OCI-LY1 (cell line): ENCODE results near the gene RAB11FIP4.
A peak's percentile ranks its signal among the peaks of the same experiment; 100 is the strongest.

Experiments
- H2AFZ ChIP-seq: fragments of 200-600 bp; sonication (generic), shearing (Covaris generic); 2 replicates; pipeline ENCODE4 v1.6.0; 2014; ENCODE audit warnings: antibody characterized with exemption, mild to moderate bottlenecking, low read length
- H3F3A ChIP-seq: fragments of 200-600 bp; sonication (generic), shearing (Covaris generic); 2 replicates; pipeline ENCODE4 v1.6.0; 2014; ENCODE audit warnings: mild to moderate bottlenecking, antibody characterized with exemption, low read length, moderate library complexity; ENCODE audit not compliant: insufficient read depth
- H3K27ac ChIP-seq: fragments of 200-600 bp; sonication (generic); 2 replicates; pipeline ENCODE4 v1.5.1; 2014; ENCODE audit warnings: low read length, mixed run types, mild to moderate bottlenecking, low read depth; ENCODE audit not compliant: poor library complexity, severe bottlenecking
- H3K27me3 ChIP-seq: fragments of 200-600 bp; sonication (generic); 2 replicates; pipeline ENCODE4 v1.6.0; 2014; ENCODE audit warnings: antibody characterized with exemption, mild to moderate bottlenecking, low read length, moderate library complexity; ENCODE audit not compliant: insufficient read depth
- H3K36me3 ChIP-seq: fragments of 200-600 bp; sonication (generic); 2 replicates; pipeline ENCODE4 v1.6.1; 2014; ENCODE audit warnings: mild to moderate bottlenecking, antibody characterized with exemption, low read length, moderate library complexity, mixed read lengths; ENCODE audit not compliant: insufficient read depth
- H3K4me1 ChIP-seq: fragments of 200-600 bp; sonication (generic); 2 replicates; pipeline ENCODE4 v1.5.1; 2014; ENCODE audit warnings: mild to moderate bottlenecking, low read length, moderate library complexity; ENCODE audit not compliant: insufficient read depth, severe bottlenecking
- H3K4me2 ChIP-seq: fragments of 200-600 bp; sonication (generic), shearing (Covaris generic); 2 replicates; pipeline ENCODE4 v1.6.1; 2014; ENCODE audit warnings: low read length
- H3K4me3 ChIP-seq: fragments of 200-600 bp; sonication (generic); 2 replicates; pipeline ENCODE4 v1.5.1; 2014; ENCODE audit warnings: low read length, low read depth, mild to moderate bottlenecking, mixed read lengths; ENCODE audit not compliant: poor library complexity, severe bottlenecking
- H3K79me2 ChIP-seq: fragments of 200-600 bp; shearing (Covaris generic); 2 replicates; pipeline ENCODE4 v1.6.1; 2016; ENCODE audit warnings: mixed run types, low read length, mixed read lengths; ENCODE audit not compliant: insufficient read depth
- H3K9ac ChIP-seq: fragments of 200-600 bp; sonication (generic), shearing (Covaris generic); 2 replicates; pipeline ENCODE4 v1.6.1; 2014; ENCODE audit warnings: mild to moderate bottlenecking, low read length, mixed read lengths
- H3K9me2 ChIP-seq: fragments of 200-600 bp; sonication (generic), shearing (Covaris generic); 2 replicates; pipeline ENCODE4 v1.6.1; 2014; ENCODE audit warnings: low read depth, mild to moderate bottlenecking, low read length, mixed read lengths
- H3K9me3 ChIP-seq: fragments of 200-600 bp; shearing (Covaris generic); 2 replicates; pipeline ENCODE4 v1.6.1; 2014; ENCODE audit warnings: low read length, mixed read lengths
- H4K20me1 ChIP-seq: fragments of 200-600 bp; sonication (generic), shearing (Covaris generic); 2 replicates; pipeline ENCODE4 v1.6.0; 2016; ENCODE audit warnings: mild to moderate bottlenecking, low read length; ENCODE audit not compliant: insufficient read depth
- CTCF ChIP-seq: fragments of 200-600 bp; sonication (generic), shearing (Covaris generic); IDR thresholded peaks from 2 replicates; pipeline ENCODE4 v1.5.1; 2017; ENCODE audit warnings: mild to moderate bottlenecking, antibody characterized with exemption, low read length, moderate library complexity, mixed read lengths
- EZH2 ChIP-seq: fragments of 200-600 bp; sonication (generic), shearing (Covaris generic); IDR thresholded peaks from 2 replicates; pipeline ENCODE4 v1.8.0; 2017; ENCODE audit warnings: borderline replicate concordance, mixed run types, mild to moderate bottlenecking, antibody characterized with exemption, low read length, moderate library complexity, mixed read lengths

RAB11FIP4 gene

GRCh38 chr17:31486351-31487062, 95.0 kb downstream of the RAB11FIP4 start:
- no peaks in the 10 kb centered on the region for H3K27me3 ChIP-seq
- H3F3A ChIP-seq = no peaks in the 10 kb centered on the region
- H3K4me1 ChIP-seq = peaks cover 42% of the 10 kb centered on the region
- no peaks in the 10 kb centered on the region for H3K9me2 ChIP-seq
- H3K79me2 ChIP-seq = no peaks in the 10 kb centered on the region
- H3K36me3 ChIP-seq = no peaks in the 10 kb centered on the region
- no peak overlapping the region for H3K4me3 ChIP-seq
- H4K20me1 ChIP-seq = no peaks in the 10 kb centered on the region
- no peak overlapping the region for H3K27ac ChIP-seq
- no peak overlapping the region for H2AFZ ChIP-seq
- no peak for TF ChIP-seq EZH2
- no peak for TF ChIP-seq CTCF
- peak overlapping the region; percentile 87; the same call in 1 of the 2 replicates for H3K4me2 ChIP-seq
- H3K9ac ChIP-seq = no peak overlapping the region
- H3K9me3 ChIP-seq = no peaks in the 10 kb centered on the region

GRCh38 chr17:31487063-31487647, 95.7 kb downstream of the RAB11FIP4 start:
- H3K4me2 ChIP-seq = peak overlapping the region; percentile 87
- H3K9me3 ChIP-seq = no peaks in the 10 kb centered on the region
- H3K27me3 ChIP-seq = no peaks in the 10 kb centered on the region
- H3K79me2 ChIP-seq = no peaks in the 10 kb centered on the region
- H3K4me1 ChIP-seq = peaks cover 48% of the 10 kb centered on the region
- H4K20me1 ChIP-seq = no peaks in the 10 kb centered on the region
- H3K9ac ChIP-seq = peak overlapping the region; percentile 58
- no peak overlapping the region for H3K27ac ChIP-seq
- peak overlapping the region; percentile 83; the same call in 1 of the 2 replicates for H2AFZ ChIP-seq
- no peaks in the 10 kb centered on the region for H3K36me3 ChIP-seq
- no peaks in the 10 kb centered on the region for H3F3A ChIP-seq
- TF ChIP-seq CTCF = no peak
- H3K9me2 ChIP-seq = no peaks in the 10 kb centered on the region
- H3K4me3 ChIP-seq = peak overlapping the region; percentile 66

GRCh38 chr17:31487648-31488263, 96.3 kb downstream of the RAB11FIP4 start:
- Histone ChIP-seq H3K9me2 (no peaks in the 10 kb centered on the region), H3K79me2 (no peaks in the 10 kb centered on the region), H3K4me2 (peak overlapping the region; percentile 87), H4K20me1 (no peaks in the 10 kb centered on the region), H3K27ac (no peak overlapping the region), H3K36me3 (no peaks in the 10 kb centered on the region), H3F3A (no peaks in the 10 kb centered on the region), H3K9ac (peak overlapping the region; percentile 67), H2AFZ (no peak overlapping the region), H3K9me3 (no peaks in the 10 kb centered on the region), H3K4me3 (peak overlapping the region; percentile 80), H3K27me3 (no peaks in the 10 kb centered on the region), H3K4me1 (peaks cover 54% of the 10 kb centered on the region)
- TF ChIP-seq CTCF = peak; percentile 11; the same call in 1 of the 2 replicates
- no peak for TF ChIP-seq EZH2
